ENCODE measurements around the gene CACNA1I. TPM values are rescaled to one million over a fixed set of nuclear protein-coding genes. Genes with fewer than 3 reads are reported as not detected.

Gene CACNA1I
- total RNA-seq, 1 donor from 2014 or later = 0.06 TPM

DNA sequence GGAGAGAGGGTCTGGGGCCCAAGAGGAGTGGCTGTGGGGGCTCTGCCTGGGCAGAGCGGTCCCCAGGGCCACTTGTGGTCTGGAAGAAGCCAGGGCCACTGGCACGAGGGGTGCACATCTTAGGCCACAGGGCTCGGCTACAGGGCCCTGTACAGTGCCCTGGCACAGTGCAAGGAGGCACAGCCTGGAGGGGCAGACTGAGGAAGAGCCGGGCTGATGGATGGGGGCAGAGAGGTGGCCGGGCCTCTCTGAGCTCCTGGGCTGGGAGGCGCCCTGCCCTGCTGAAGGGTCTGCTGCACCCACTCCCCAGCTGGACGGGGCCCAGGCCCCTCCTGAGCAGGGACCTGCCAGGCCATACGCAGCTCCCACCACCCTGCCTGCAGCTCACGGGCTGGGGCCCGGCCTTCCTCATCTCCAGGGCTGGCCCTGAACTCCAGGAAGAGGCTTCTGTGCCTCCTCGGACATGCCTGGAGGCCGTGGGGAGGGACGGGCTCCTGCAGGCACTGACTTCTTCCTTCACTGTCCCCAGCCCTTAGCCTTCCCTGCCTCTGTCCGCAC lies 123.5 kb downstream of the CACNA1I start:
- DNase-seq (ENCODE audit: low read depth) = no peak
- no peak overlapping the region for H3K4me3 ChIP-seq (ENCODE audit: low read depth, low read length)
- TF ChIP-seq, protein P1, sequence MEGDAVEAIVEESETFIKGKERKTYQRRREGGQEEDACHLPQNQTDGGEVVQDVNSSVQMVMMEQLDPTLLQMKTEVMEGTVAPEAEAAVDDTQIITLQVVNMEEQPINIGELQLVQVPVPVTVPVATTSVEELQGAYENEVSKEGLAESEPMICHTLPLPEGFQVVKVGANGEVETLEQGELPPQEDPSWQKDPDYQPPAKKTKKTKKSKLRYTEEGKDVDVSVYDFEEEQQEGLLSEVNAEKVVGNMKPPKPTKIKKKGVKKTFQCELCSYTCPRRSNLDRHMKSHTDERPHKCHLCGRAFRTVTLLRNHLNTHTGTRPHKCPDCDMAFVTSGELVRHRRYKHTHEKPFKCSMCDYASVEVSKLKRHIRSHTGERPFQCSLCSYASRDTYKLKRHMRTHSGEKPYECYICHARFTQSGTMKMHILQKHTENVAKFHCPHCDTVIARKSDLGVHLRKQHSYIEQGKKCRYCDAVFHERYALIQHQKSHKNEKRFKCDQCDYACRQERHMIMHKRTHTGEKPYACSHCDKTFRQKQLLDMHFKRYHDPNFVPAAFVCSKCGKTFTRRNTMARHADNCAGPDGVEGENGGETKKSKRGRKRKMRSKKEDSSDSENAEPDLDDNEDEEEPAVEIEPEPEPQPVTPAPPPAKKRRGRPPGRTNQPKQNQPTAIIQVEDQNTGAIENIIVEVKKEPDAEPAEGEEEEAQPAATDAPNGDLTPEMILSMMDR (conservative IDR thresholded peaks at IDR 0.05; ENCODE audit: low read depth, low read length) = no peak

DNA sequence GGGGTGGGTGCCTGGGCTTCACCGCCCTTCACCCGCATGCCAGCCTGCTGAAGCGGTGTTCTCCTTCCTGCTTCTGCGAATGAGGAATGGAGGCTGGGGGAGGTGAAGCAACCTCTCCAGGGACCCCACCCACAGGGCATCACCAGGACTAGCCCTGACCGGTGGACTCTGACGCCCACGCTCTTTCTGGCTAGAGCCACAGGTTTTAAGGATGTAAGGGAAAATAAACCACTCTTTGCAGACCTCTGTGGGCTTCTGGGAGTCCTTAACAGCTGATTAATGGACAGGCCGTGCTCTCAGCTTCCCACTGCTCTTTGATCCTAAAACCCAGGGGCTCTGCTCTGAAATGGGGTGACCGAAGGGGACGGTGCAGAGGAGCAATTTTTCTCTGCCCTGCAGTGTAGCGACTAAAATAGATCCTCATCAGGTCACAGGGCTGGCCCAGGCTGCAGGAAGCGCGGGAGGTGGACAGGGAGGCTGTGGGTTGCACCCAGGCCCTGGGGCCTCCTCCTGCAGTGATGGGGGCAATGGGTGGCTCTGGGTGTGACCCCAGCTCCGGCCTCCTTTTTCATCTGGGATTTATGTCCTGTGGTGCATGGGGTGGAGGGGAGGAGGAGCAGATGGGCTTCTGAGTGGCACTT lies 127.4 kb downstream of the CACNA1I start:
- DNase-seq (ENCODE audit: low read depth) = no peak
- TF ChIP-seq, protein P1 (conservative IDR thresholded peaks at IDR 0.05; ENCODE audit: low read depth, low read length) = no peak
- H3K4me3 ChIP-seq (ENCODE audit: low read depth, low read length) = no peak overlapping the region

DNA sequence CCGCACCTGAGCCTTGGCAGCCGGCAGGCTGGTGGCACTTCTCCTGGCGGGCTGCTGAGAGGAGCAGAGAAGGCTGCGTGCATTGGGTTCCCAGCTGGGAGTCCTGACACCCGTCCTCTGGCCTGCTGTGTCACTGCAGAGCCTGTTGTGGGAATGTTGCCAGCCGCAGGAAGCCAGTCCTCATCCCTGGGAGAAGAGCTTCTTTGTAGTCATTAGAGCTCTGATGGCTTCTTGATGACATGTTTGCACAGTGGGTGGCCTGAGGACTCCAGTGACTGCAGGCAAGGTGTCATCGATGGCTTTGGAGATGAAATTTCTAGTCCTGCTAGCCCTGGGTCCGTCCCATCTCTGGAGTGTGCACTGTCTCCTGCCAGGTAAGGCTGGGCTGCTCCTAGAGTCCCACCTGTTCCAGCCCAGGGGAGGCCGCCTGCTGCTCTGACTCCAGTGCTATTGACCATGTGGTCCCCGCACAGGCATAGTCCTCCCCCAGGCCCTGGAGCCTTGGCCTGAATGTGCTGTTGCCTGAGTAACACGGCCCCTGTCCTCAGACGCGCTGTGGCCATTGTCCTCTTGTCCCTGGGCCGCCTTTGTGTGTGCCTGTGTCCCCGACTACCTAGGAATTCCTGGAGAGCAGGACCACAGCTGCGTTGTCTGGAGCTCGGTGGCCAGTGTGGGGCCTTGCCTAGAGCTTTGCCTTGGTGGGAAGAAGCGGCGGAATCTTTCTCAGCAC lies 129.2 kb downstream of the CACNA1I start:
- DNase-seq (ENCODE audit: low read depth) = no peak
- H3K4me3 ChIP-seq (ENCODE audit: low read depth, low read length) = no peak overlapping the region
- TF ChIP-seq, protein P1 (conservative IDR thresholded peaks at IDR 0.05; ENCODE audit: low read depth, low read length) = no peak

DNA sequence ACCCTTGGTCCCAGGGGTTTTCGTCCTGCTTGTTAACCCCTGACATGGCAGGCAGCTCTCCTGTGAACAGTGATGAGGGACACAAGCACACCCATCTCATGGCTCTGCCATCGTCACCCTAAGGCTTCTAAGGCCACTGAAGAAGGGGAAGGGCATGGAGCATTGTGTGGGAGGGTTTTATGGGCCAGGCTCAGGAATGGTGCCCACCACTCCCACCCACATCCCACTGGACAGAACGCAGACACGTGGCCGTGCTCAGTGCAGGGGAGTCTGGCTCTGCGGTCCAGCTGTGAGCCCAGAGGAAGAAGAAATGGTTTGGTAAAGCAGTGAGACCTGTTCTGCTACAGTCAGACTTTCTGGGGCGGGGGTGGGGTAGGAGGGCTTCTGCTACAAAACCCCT lies 130.0 kb downstream of the CACNA1I start:
- H3K4me3 ChIP-seq (ENCODE audit: low read depth, low read length) = no peak overlapping the region
- TF ChIP-seq, protein P1 (conservative IDR thresholded peaks at IDR 0.05; ENCODE audit: low read depth, low read length) = no peak
- DNase-seq (ENCODE audit: low read depth) = no peak

DNA sequence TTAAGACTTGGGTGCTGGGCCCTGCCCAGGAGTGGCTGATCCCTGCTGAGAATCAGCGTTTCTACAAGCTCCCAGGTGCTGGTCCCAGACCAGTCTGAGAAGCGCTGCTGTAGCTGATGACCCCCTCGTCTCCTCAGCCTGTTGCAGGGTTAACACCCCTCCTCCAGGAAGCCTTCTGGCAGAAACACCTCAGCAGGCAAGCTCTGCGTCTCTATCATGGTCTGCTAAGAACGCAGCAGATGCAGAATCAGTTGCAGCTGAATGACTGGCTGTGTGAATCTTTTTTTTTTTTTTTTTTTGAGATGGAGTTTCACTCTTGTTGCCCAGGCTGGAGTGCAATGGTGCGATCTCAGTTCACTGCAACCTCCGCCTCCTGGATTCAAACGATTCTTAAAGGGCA lies 132.5 kb downstream of the CACNA1I start:
- no peak overlapping the region for H3K4me3 ChIP-seq (ENCODE audit: low read depth, low read length)
- no peak for DNase-seq (ENCODE audit: low read depth)
- TF ChIP-seq, protein P1 (conservative IDR thresholded peaks at IDR 0.05; ENCODE audit: low read depth, low read length) = no peak

DNA sequence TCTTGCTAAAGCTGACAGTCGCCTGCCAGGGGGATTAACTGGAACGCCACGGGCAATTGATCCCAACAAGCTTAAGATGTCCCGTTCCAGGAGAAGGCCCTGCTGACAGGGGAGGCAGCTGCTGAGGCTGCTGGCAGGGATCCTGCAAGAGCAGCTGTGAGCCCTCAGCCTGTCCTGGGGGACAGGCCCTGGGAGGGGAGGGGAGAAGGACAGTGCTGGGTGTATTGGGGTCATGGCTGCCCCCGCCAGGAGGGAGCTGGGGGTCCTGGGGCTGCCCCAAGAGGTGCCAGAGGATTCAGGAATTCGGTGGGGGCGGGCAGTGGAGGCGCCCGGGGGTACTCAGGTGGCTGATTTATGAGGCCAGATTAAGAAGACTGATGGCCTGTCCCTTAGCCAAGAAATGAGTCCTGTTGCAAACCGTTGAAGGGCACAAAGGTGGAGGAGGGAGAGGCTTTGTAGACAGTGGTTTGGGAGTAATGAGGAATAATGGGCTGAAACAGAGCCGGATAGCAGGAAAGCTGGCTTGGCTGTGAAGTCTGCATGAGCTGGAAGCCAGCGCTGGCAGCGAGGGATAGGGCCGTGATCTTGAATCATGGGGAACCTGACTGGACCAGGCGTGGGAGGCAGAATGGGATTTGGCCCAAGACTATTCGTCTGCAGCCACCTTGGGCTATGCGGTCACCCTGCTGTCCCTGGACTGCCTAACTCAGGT lies 133.5 kb downstream of the CACNA1I start:
- DNase-seq (ENCODE audit: low read depth) = no peak
- TF ChIP-seq, protein P1 (conservative IDR thresholded peaks at IDR 0.05; ENCODE audit: low read depth, low read length) = no peak
- H3K4me3 ChIP-seq (ENCODE audit: low read depth, low read length) = no peak overlapping the region
